Fibroblast of lung (primary cell): ENCODE measurements around the gene SYNE1.

Source experiments
- CTCF ChIP-seq, 2 donors: IDR thresholded peaks in 1 of 2; conservative IDR thresholded peaks in 1 of 2; 1 replicate in 1 of 2; 2 replicates in 1 of 2; pipeline ENCODE4 v1.5.1; 2011 to 2012; ENCODE audit warnings: low read length in 2 of 2, control low read depth in 1 of 2, inconsistent platforms in 1 of 2, low read depth in 1 of 2, mild to moderate bottlenecking in 1 of 2
- EZH2 ChIP-seq: IDR thresholded peaks from 2 replicates; pipeline ENCODE4 v1.5.1; 2012; ENCODE audit warnings: low read length, control low read depth, mild to moderate bottlenecking; ENCODE audit errors: missing control alignments

- no peak for TF ChIP-seq EZH2
- no peak for TF ChIP-seq CTCF (conservative IDR thresholded peaks at IDR 0.05 in 1 of 2, IDR thresholded peaks at IDR 0.05 in 1 of 2; ENCODE audit: low read depth in 1 of 2, low read length in 2 of 2)
Observed at GRCh38 chr6:152573762-152574161, 63.4 kb downstream of the SYNE1 start.
